Endodermal cell (in vitro differentiated cells): ENCODE data around the gene FOXM1. TPM values are rescaled to one million over a fixed set of nuclear protein-coding genes. Genes with fewer than 3 reads are reported as not detected.

Source experiments
- DNase-seq: peaks from one replicate; pipeline ENCODE4 v3.0.0-alpha.2; 2017
- H3K27ac ChIP-seq: 2 replicates; pipeline ENCODE4 v1.5.1; 2013; ENCODE audit warnings: mild to moderate bottlenecking, low read depth, low read length, moderate library complexity
- H3K27me3 ChIP-seq: 2 replicates; pipeline ENCODE4 v1.6.1; 2013; ENCODE audit warnings: mild to moderate bottlenecking, low read length, moderate library complexity; ENCODE audit not compliant: insufficient read depth, control insufficient read depth, poor library complexity, severe bottlenecking
- H3K36me3 ChIP-seq: 2 replicates; pipeline ENCODE4 v1.7.0; 2013; ENCODE audit warnings: mild to moderate bottlenecking, low read length, moderate library complexity; ENCODE audit not compliant: control insufficient read depth, insufficient read depth
- H3K4me1 ChIP-seq: one replicate; pipeline ENCODE4 v1.7.0; 2013; ENCODE audit warnings: low read length; ENCODE audit not compliant: control insufficient read depth, insufficient read depth
- H3K4me3 ChIP-seq: 2 replicates; pipeline ENCODE4 v1.5.1; 2013; ENCODE audit warnings: mild to moderate bottlenecking, low read length, moderate library complexity
- H3K9ac ChIP-seq: 2 replicates; pipeline ENCODE4 v1.6.1; 2013; ENCODE audit warnings: mild to moderate bottlenecking, low read length, moderate library complexity; ENCODE audit not compliant: poor library complexity, severe bottlenecking; ENCODE audit errors: extremely low read depth
- H3K9me3 ChIP-seq: 2 replicates; pipeline ENCODE4 v1.6.1; 2013; ENCODE audit warnings: mild to moderate bottlenecking, low read length, moderate library complexity; ENCODE audit not compliant: control insufficient read depth
- H3K27ac Mint-ChIP-seq: 2 replicates; pipeline ENCODE4 v1.8.0; 2020; ENCODE audit warnings: mixed read lengths
- H3K27me3 Mint-ChIP-seq: 2 replicates; pipeline ENCODE4 v1.8.0; 2021; ENCODE audit warnings: mild to moderate bottlenecking, mixed read lengths; ENCODE audit not compliant: insufficient read depth
- H3K36me3 Mint-ChIP-seq: 2 replicates; pipeline ENCODE4 v1.8.0; 2020; ENCODE audit warnings: low read depth, mixed read lengths
- H3K4me1 Mint-ChIP-seq: 2 replicates; pipeline ENCODE4 v1.8.0; 2020; ENCODE audit warnings: mixed read lengths
- H3K4me3 Mint-ChIP-seq: 2 replicates; pipeline ENCODE4 v1.8.0; 2020; ENCODE audit warnings: mild to moderate bottlenecking, moderate library complexity, mixed read lengths
- H3K9me3 Mint-ChIP-seq: 2 replicates; pipeline ENCODE4 v1.8.0; 2020; ENCODE audit warnings: mild to moderate bottlenecking, mixed read lengths
- WGBS, 2 experiments: methylation state at CpG; one replicate each; pipeline versions ENCODE4 v1.1.5 to v1.1.7; 2013; ENCODE audit warnings: missing lambda C conversion rate in 2 of 2, mixed read lengths in 1 of 2; ENCODE audit not compliant: insufficient coverage in 1 of 2, insufficient read length in 1 of 2; 5-methylcytosine and 5-hydroxymethylcytosine counted together
- total RNA-seq, 2 donors: library from RNA; stranded (reverse); fragmentation: NEBNext Ultra II Directional in 1 of 2; extraction: Animal tissue kit (Norgen Biotek cat#: 25700) in 1 of 2; gene quantifications; 2 replicates in 1 of 2; 3 replicates in 1 of 2; pipeline ENCODE4 v1.2.1, GENCODE V29; 2021
- TF ChIP-seq, protein P1 (sequence below): fragments of 200-600 bp; sonication (generic); conservative IDR thresholded peaks from 2 replicates; pipeline ENCODE4 v1.5.0; 2021; ENCODE audit warnings: antibody characterized with exemption, mild to moderate bottlenecking

The FOXM1 gene
- total RNA-seq, 2 donors from 2014 or later, result 93.9 to 147 TPM

DNA sequence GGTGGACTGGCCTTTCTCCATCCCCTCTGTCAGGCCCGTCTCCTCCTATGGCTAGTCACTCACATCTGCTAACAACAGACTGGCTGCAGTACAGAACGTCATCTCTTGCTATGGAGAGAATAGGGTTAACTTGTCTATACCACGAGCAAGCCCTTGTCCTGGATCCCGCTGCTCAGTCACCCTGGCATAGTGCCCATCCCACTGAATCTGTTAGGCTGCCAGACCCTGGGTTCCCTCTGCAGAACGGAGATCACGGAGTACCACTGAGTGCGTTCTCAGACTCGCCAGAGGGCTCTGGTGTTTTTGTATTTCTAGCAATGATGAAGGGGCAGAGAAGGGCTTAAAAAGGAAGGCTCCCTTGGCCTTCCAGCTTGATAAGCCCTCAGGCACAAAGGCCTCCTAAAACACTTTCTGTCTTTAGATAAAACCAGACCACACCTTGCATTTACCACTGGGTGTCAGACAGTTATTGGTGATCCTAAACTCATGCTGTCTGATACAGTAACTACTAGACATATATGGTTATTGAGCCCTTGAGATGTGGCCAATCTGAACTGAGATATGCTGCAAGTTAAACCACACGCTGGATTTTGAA is 35.8 kb downstream of the FOXM1 start:
- peaks cover 10% of the 10 kb centered on the region for H3K4me1 Mint-ChIP-seq
- peaks cover 5% of the 10 kb centered on the region for H3K4me1 ChIP-seq
- H3K27me3 ChIP-seq, result no peaks in the 10 kb centered on the region
- H3K36me3 ChIP-seq, result no peaks in the 10 kb centered on the region
- H3K36me3 Mint-ChIP-seq, result peaks cover 18% of the 10 kb centered on the region
- no peak overlapping the region for H3K9ac ChIP-seq
- no peaks in the 10 kb centered on the region for H3K9me3 Mint-ChIP-seq
- TF ChIP-seq, protein P1, sequence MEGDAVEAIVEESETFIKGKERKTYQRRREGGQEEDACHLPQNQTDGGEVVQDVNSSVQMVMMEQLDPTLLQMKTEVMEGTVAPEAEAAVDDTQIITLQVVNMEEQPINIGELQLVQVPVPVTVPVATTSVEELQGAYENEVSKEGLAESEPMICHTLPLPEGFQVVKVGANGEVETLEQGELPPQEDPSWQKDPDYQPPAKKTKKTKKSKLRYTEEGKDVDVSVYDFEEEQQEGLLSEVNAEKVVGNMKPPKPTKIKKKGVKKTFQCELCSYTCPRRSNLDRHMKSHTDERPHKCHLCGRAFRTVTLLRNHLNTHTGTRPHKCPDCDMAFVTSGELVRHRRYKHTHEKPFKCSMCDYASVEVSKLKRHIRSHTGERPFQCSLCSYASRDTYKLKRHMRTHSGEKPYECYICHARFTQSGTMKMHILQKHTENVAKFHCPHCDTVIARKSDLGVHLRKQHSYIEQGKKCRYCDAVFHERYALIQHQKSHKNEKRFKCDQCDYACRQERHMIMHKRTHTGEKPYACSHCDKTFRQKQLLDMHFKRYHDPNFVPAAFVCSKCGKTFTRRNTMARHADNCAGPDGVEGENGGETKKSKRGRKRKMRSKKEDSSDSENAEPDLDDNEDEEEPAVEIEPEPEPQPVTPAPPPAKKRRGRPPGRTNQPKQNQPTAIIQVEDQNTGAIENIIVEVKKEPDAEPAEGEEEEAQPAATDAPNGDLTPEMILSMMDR, result no peak
- peaks cover 3% of the 10 kb centered on the region for H3K27me3 Mint-ChIP-seq
- no peak overlapping the region for H3K4me3 Mint-ChIP-seq
- 84 to 89% methylated on average over 4 to 9 of the region's 9 CpGs for WGBS, 2 experiments
- H3K27ac ChIP-seq, result no peak overlapping the region
- no peaks in the 10 kb centered on the region for H3K9me3 ChIP-seq
- no peak for DNase-seq
- H3K4me3 ChIP-seq, result no peak overlapping the region
- H3K27ac Mint-ChIP-seq, result no peak overlapping the region

DNA sequence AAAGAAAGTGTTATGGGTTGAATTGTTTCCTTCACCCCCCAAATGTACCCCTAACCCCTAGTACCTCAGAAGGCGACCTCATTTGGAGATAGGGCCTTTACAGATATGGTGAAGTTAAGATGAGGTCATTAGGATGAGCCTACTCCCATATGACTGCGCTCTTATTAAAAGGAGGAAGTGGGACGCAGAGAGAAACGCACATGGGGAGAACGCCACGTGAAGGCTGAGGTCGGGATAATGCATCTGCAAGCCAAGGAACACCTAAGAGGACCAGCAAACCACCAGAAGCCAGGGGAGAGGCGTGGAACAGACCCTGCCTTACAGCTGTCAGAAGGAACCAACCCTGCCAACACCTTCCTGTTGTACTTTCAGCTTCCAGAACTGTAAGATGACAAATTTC is 40.4 kb downstream of the FOXM1 start:
- Histone ChIP-seq H3K4me1 (peaks cover 12% of the 10 kb centered on the region), H3K36me3 (peaks cover 2% of the 10 kb centered on the region), H3K4me3 (no peak overlapping the region), H3K27me3 (no peaks in the 10 kb centered on the region), H3K27ac (no peak overlapping the region), H3K9ac (no peak overlapping the region), H3K9me3 (no peaks in the 10 kb centered on the region)
- Mint-ChIP-seq H3K4me3 (no peak overlapping the region), H3K4me1 (peaks cover 14% of the 10 kb centered on the region), H3K27ac (no peak overlapping the region), H3K27me3 (no peaks in the 10 kb centered on the region), H3K9me3 (no peaks in the 10 kb centered on the region), H3K36me3 (peaks cover 24% of the 10 kb centered on the region)
- 81 to 89% methylated on average over 7 to 8 of the region's 8 CpGs for WGBS, 2 experiments
- TF ChIP-seq, protein P1, result no peak
- DNase-seq, result no peak

DNA sequence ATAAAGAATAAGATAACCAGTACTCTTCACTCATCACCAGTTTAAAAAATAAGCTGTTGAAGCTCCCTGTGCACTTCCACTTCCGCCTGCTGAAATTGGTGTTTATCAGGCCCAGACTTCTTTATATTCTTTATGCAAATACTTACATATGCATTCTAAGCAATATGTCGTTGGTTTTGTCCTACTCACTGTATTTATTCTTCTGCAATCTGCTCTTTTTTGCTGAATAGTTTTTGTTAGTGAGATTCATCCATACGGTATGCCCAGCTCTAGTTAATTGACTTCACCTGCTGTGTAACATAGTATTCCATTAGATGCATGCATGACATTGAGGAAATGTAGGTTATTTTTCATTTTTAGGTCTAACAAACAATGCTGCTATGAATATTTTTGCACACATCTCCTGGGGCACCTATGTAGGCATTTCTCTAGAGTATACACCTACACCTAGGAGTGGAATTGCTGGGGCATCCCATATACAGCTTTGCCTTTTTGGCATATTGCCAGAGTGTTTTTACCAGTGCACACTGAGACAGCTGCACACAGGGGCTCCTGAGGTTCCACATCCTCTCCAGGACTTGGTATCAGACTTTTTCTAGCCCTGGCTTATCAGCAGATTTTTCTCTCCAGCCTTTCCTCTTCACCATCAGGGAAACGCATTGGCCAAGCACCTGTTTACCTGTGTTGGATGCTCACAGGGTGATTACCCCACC is 41.1 kb downstream of the FOXM1 start:
- TF ChIP-seq, protein P1, result no peak
- H3K9me3 Mint-ChIP-seq, result no peaks in the 10 kb centered on the region
- H3K27ac Mint-ChIP-seq, result no peak overlapping the region
- peaks cover 28% of the 10 kb centered on the region for H3K36me3 Mint-ChIP-seq
- Histone ChIP-seq H3K9me3 (no peaks in the 10 kb centered on the region), H3K36me3 (peaks cover 4% of the 10 kb centered on the region), H3K9ac (no peak overlapping the region), H3K4me1 (peaks cover 7% of the 10 kb centered on the region), H3K27ac (no peak overlapping the region), H3K27me3 (no peaks in the 10 kb centered on the region), H3K4me3 (no peak overlapping the region)
- H3K4me1 Mint-ChIP-seq, result peaks cover 9% of the 10 kb centered on the region
- WGBS, 2 experiments, result 84 to 96% methylated on average over 3 to 4 of the region's 4 CpGs
- no peak for DNase-seq
- H3K27me3 Mint-ChIP-seq, result no peaks in the 10 kb centered on the region
- H3K4me3 Mint-ChIP-seq, result no peak overlapping the region
